AG04450 (cell line): ENCODE results near the gene DNAAF1. TPM values are rescaled to one million over a fixed set of nuclear protein-coding genes. Genes with fewer than 3 reads are reported as not detected.
"Not testable (repeated sequence)": the region's sequence is repeated elsewhere in the genome, so short reads cannot be mapped to it uniquely, and the experiment has no call there.

Experiments
- CTCF ChIA-PET: fragments of 300-600, 350-600 bp; formaldehyde crosslinking; extraction: SDS; loops from one replicate; lab custom pipeline; 2022; ENCODE audit warnings: antibody characterized with exemption, inconsistent platforms; lab: Charles Lee
- POLR2A ChIA-PET: fragments of 350-600 bp; formaldehyde crosslinking; extraction: SDS; loops from one replicate; lab custom pipeline; 2021; ENCODE audit warnings: antibody characterized with exemption, inconsistent platforms; lab: Yijun Ruan, JAX
- DNase-seq: peaks from one replicate; pipeline ENCODE4 v3.0.0-alpha.2; 2011; ENCODE audit warnings: low read depth, low spot score
- H3K27ac ChIP-seq: one replicate; pipeline ENCODE4 v1.5.1; 2012; ENCODE audit warnings: low read depth, low read length, control low read depth
- H3K27me3 ChIP-seq: one replicate; pipeline ENCODE4 v1.6.0; 2012; ENCODE audit warnings: low read length; ENCODE audit not compliant: control insufficient read depth, insufficient read depth
- H3K4me3 ChIP-seq: 2 replicates; pipeline ENCODE4 v1.5.1; 2011; ENCODE audit warnings: mild to moderate bottlenecking, low read depth, low read length, control low read depth
- H3K9me3 ChIP-seq: 2 replicates; pipeline ENCODE4 v1.5.1; 2012; ENCODE audit warnings: low read length; ENCODE audit not compliant: control insufficient read depth, insufficient read depth
- polyA plus RNA-seq: library from polyadenylated mRNA; depleted of rRNA; stranded (reverse); fragments of >200 nt; gene quantifications from 2 replicates; pipeline ENCODE4 v1.2.3, GENCODE V29; 2011
- TF ChIP-seq, protein P1 (sequence below): IDR thresholded peaks from 2 replicates; pipeline ENCODE4 v1.5.1; 2011; ENCODE audit warnings: low read depth, low read length, control low read depth, inconsistent platforms

Gene DNAAF1
- polyA plus RNA-seq, 1 experiment, result not detected

- Histone ChIP-seq H3K27ac (no peak overlapping the region), H3K27me3 (peaks cover 20% of the 10 kb centered on the region), H3K9me3 (no peaks in the 10 kb centered on the region), H3K4me3 (no peak overlapping the region)
- TF ChIP-seq, protein P1, sequence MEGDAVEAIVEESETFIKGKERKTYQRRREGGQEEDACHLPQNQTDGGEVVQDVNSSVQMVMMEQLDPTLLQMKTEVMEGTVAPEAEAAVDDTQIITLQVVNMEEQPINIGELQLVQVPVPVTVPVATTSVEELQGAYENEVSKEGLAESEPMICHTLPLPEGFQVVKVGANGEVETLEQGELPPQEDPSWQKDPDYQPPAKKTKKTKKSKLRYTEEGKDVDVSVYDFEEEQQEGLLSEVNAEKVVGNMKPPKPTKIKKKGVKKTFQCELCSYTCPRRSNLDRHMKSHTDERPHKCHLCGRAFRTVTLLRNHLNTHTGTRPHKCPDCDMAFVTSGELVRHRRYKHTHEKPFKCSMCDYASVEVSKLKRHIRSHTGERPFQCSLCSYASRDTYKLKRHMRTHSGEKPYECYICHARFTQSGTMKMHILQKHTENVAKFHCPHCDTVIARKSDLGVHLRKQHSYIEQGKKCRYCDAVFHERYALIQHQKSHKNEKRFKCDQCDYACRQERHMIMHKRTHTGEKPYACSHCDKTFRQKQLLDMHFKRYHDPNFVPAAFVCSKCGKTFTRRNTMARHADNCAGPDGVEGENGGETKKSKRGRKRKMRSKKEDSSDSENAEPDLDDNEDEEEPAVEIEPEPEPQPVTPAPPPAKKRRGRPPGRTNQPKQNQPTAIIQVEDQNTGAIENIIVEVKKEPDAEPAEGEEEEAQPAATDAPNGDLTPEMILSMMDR, result no peak
- ChIA-PET POLR2A (no interaction called here), CTCF (interaction anchor here (0.5 to 1.2 kb wide), 2 partner anchors 27 kb away, joined by 3 to 6 read pairs; partner anchors contain the start of gene TAF1C)
- DNase-seq, result no peak
These were observed 69.5 kb downstream of the DNAAF1 start for GRCh38 chr16:84214451-84215066.

- CTCF ChIA-PET, result interaction anchor here (1.2 to 1.5 kb wide), 2 partner anchors 28 to 61 kb away, joined by 3 to 6 read pairs; partner anchors contain the start of gene TAF1C
These were observed 70.4 kb downstream of the DNAAF1 start for GRCh38 chr16:84215531-84215930.

GRCh38 chr16:84216144-84216543 lies 71.0 kb downstream of the DNAAF1 start:
- H3K9me3 ChIP-seq, H3K27ac ChIP-seq, DNase-seq, H3K4me3 ChIP-seq, POLR2A ChIA-PET: not testable (repeated sequence)
- H3K27me3 ChIP-seq, result peaks cover 20% of the 10 kb centered on the region
- CTCF ChIA-PET, result interaction anchor here (1.2 to 1.5 kb wide), 2 partner anchors 29 to 61 kb away, joined by 3 to 6 read pairs; partner anchors contain the start of gene TAF1C

More at GRCh38 chr16:84215531-84215930, 70.4 kb downstream of the DNAAF1 start:
- no peak overlapping the region for H3K27ac ChIP-seq
- TF ChIP-seq, protein P1, result no peak
- DNase-seq, result no peak
- POLR2A ChIA-PET, result no interaction called here
- H3K4me3 ChIP-seq, result no peak overlapping the region
- peaks cover 20% of the 10 kb centered on the region for H3K27me3 ChIP-seq
- no peaks in the 10 kb centered on the region for H3K9me3 ChIP-seq

DNA sequence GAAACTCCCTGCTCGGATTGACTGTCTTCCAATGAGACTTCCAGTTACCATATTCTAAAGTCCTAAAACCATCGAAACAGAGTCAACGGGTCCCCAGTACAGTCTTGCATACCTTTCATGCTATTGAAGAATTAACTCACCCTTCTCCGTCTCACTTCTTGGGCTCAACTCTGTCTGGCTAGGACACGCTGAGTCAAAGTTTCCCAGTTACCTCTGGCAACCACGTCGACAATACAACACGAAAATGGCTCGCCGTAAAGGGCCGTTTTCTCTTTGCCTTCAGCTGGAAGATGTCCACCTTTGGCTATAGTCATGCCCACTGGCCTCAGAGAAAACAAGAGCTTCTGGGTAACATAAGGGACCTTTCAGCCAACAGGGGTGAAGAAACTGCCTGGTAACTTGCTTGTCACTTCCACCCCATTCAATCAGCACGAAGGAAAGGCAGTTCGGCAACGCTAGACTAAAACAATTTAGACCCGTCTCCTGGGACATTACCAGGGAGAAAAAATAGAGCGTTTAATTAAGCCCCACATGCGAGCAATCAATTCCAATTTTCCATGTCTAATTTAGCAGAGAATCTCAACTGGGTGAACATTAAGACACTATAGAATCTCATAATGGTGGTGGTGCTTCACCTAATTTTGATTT lies 73.2 kb downstream of the DNAAF1 start:
- H3K4me3 ChIP-seq, result no peak overlapping the region
- DNase-seq, result no peak
- ChIA-PET POLR2A (no interaction called here), CTCF (interaction anchor here (2.1 kb wide), 1 partner anchor 31 kb away, joined by 4 read pairs; no protein-coding TSS in a partner anchor)
- TF ChIP-seq, protein P1, result no peak
- H3K9me3 ChIP-seq, result no peaks in the 10 kb centered on the region
- H3K27me3 ChIP-seq, result peaks cover 19% of the 10 kb centered on the region
- no peak overlapping the region for H3K27ac ChIP-seq

DNA sequence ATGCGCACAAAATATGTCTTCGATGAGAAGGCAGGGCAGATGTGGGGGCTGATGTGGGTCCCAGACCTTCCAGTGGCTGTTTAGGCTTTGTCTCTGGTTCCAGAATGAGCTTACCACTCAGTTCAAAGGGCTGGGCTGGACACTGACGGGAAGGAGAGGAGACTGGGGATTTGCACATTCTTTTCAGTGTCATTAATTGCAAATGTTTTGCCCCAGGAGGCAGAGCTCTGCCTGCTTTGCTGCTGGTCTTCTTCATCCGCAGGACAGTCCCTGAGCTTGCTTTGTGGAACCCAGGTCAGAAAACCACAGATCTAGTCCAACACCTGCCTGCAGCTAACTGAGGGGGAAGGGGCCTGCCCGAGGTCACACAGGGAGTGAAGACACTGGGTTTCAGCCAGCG lies 73.8 kb downstream of the DNAAF1 start:
- POLR2A ChIA-PET, result no interaction called here
- H3K27me3 ChIP-seq, result peaks cover 19% of the 10 kb centered on the region
- H3K27ac ChIP-seq, result no peak overlapping the region
- TF ChIP-seq, protein P1, result no peak
- CTCF ChIA-PET, result interaction anchor here (2.1 kb wide), 1 partner anchor 32 kb away, joined by 4 read pairs; no protein-coding TSS in a partner anchor
- H3K9me3 ChIP-seq, result no peaks in the 10 kb centered on the region
- H3K4me3 ChIP-seq, result no peak overlapping the region
- DNase-seq, result no peak
